PC-3 (cell line): Measurements from ENCODE around the gene SLC26A8.

Experiments used
- EZH2 ChIP-seq: fragments of 300-600 bp; sonication (generic); IDR thresholded peaks from one replicate; pipeline ENCODE4 v1.6.1; 2017; ENCODE audit warnings: antibody characterized with exemption, mild to moderate bottlenecking, low read length; ENCODE audit not compliant: unreplicated experiment
- TF ChIP-seq, protein P1 (sequence below): fragments of 300-600 bp; sonication (generic); conservative IDR thresholded peaks from 2 replicates; pipeline ENCODE4 v1.5.1; 2017; ENCODE audit warnings: antibody characterized with exemption, low read depth, mild to moderate bottlenecking, low read length

DNA sequence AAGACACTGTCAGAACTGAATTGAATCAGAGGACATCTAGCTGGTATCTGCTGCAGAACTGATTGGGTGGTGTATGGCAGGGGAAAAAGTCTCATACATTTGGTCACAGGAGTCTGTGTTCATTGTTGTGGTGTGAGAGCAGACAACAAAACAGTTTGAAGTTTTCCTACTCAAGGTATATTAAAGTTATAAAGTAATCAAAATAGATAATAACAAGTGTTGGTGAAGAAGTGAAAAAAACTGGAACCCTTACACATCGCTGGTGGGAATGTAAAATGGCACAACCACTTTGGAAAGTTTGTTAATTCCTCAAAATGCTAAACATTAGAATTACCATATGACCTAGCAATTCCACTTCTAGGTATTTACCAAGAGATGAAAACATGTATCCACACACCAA is 128.2 kb downstream of the SLC26A8 start:
- TF ChIP-seq, protein P1, sequence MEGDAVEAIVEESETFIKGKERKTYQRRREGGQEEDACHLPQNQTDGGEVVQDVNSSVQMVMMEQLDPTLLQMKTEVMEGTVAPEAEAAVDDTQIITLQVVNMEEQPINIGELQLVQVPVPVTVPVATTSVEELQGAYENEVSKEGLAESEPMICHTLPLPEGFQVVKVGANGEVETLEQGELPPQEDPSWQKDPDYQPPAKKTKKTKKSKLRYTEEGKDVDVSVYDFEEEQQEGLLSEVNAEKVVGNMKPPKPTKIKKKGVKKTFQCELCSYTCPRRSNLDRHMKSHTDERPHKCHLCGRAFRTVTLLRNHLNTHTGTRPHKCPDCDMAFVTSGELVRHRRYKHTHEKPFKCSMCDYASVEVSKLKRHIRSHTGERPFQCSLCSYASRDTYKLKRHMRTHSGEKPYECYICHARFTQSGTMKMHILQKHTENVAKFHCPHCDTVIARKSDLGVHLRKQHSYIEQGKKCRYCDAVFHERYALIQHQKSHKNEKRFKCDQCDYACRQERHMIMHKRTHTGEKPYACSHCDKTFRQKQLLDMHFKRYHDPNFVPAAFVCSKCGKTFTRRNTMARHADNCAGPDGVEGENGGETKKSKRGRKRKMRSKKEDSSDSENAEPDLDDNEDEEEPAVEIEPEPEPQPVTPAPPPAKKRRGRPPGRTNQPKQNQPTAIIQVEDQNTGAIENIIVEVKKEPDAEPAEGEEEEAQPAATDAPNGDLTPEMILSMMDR, result no peak
- no peak for TF ChIP-seq EZH2
